ENCODE data around the gene MACROD2.

Gene MACROD2

GRCh38 chr20:14885661-14886060 lies 890.3 kb downstream of the MACROD2 start:
- no peak for ATAC-seq
- TF ChIP-seq ARNTL (CRISPR knock-in tag; IDR thresholded peaks at IDR 0.05; ENCODE audit: borderline replicate concordance, low read depth): no peak
- TF ChIP-seq TOX (CRISPR knock-in tag; IDR thresholded peaks at IDR 0.05; ENCODE audit: borderline replicate concordance): no peak
- no peak for TF ChIP-seq POU6F1 (CRISPR knock-in tag; IDR thresholded peaks at IDR 0.05; ENCODE audit: borderline replicate concordance, low read depth)
- no peak for TF ChIP-seq ISL1 (CRISPR knock-in tag; IDR thresholded peaks at IDR 0.05)
- TF ChIP-seq ZC3H10 (CRISPR knock-in tag; IDR thresholded peaks at IDR 0.05): no peak
- TF ChIP-seq ZNF70 (CRISPR knock-in tag; IDR thresholded peaks at IDR 0.05): no peak
- TF ChIP-seq, protein P1, sequence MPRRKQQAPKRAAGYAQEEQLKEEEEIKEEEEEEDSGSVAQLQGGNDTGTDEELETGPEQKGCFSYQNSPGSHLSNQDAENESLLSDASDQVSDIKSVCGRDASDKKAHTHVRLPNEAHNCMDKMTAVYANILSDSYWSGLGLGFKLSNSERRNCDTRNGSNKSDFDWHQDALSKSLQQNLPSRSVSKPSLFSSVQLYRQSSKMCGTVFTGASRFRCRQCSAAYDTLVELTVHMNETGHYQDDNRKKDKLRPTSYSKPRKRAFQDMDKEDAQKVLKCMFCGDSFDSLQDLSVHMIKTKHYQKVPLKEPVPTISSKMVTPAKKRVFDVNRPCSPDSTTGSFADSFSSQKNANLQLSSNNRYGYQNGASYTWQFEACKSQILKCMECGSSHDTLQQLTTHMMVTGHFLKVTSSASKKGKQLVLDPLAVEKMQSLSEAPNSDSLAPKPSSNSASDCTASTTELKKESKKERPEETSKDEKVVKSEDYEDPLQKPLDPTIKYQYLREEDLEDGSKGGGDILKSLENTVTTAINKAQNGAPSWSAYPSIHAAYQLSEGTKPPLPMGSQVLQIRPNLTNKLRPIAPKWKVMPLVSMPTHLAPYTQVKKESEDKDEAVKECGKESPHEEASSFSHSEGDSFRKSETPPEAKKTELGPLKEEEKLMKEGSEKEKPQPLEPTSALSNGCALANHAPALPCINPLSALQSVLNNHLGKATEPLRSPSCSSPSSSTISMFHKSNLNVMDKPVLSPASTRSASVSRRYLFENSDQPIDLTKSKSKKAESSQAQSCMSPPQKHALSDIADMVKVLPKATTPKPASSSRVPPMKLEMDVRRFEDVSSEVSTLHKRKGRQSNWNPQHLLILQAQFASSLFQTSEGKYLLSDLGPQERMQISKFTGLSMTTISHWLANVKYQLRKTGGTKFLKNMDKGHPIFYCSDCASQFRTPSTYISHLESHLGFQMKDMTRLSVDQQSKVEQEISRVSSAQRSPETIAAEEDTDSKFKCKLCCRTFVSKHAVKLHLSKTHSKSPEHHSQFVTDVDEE (CRISPR knock-in tag; IDR thresholded peaks at IDR 0.05): no peak
- no peak for TF ChIP-seq ZFP3 (CRISPR knock-in tag; IDR thresholded peaks at IDR 0.05)
- no peak for TF ChIP-seq SNAI2 (CRISPR knock-in tag; IDR thresholded peaks at IDR 0.05)

DNA sequence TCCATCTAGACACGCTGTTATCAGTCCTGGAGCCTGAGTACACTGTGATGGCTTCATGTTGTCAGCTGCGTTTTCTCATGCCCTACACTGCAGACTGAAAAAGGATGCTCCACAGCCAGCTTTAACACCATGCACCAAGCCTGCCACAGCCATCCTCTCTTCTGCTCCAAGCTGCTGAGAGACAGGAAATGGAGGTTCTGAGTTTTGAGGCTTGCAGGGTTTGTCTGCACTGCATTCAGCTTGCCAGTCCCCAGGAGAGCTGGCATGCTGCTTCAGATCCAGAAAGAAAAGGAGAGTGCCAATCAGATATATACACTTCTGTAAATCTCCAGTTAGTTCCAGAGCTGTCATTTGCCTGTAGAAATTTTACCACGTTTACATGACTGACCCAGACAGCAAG lies 892.8 kb downstream of the MACROD2 start:
- ATAC-seq: peak; percentile 82
- no peak for TF ChIP-seq ESRRG (CRISPR knock-in tag; IDR thresholded peaks at IDR 0.05)
- TF ChIP-seq GLIS3 (CRISPR knock-in tag; IDR thresholded peaks at IDR 0.05): no peak
- no peak for TF ChIP-seq CSDC2 (CRISPR knock-in tag; IDR thresholded peaks at IDR 0.05)
- TF ChIP-seq OSR1 (CRISPR knock-in tag; IDR thresholded peaks at IDR 0.05): no peak
- no peak for TF ChIP-seq POU6F1 (CRISPR knock-in tag; IDR thresholded peaks at IDR 0.05; ENCODE audit: borderline replicate concordance, low read depth)
- TF ChIP-seq ARNTL (CRISPR knock-in tag; IDR thresholded peaks at IDR 0.05; ENCODE audit: borderline replicate concordance, low read depth): no peak
- TF ChIP-seq ZNF70 (CRISPR knock-in tag; IDR thresholded peaks at IDR 0.05): no peak
- TF ChIP-seq, protein P1 (CRISPR knock-in tag; IDR thresholded peaks at IDR 0.05): 0 out of 2 replicates have a peak, but pooled peaks have one; percentile 53
- TF ChIP-seq, protein P2, sequence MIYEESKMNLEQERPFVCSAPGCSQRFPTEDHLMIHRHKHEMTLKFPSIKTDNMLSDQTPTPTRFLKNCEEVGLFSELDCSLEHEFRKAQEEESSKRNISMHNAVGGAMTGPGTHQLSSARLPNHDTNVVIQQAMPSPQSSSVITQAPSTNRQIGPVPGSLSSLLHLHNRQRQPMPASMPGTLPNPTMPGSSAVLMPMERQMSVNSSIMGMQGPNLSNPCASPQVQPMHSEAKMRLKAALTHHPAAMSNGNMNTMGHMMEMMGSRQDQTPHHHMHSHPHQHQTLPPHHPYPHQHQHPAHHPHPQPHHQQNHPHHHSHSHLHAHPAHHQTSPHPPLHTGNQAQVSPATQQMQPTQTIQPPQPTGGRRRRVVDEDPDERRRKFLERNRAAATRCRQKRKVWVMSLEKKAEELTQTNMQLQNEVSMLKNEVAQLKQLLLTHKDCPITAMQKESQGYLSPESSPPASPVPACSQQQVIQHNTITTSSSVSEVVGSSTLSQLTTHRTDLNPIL (CRISPR knock-in tag; IDR thresholded peaks at IDR 0.05; ENCODE audit: low read depth): no peak
- TF ChIP-seq ZC3H10 (CRISPR knock-in tag; IDR thresholded peaks at IDR 0.05): no peak
- no peak for TF ChIP-seq PATZ1 (CRISPR knock-in tag; IDR thresholded peaks at IDR 0.05; ENCODE audit: borderline replicate concordance)
- TF ChIP-seq CSRNP3 (CRISPR knock-in tag; IDR thresholded peaks at IDR 0.05): no peak
- TF ChIP-seq ISL1 (CRISPR knock-in tag; IDR thresholded peaks at IDR 0.05): peak; percentile 14; the same call in 1 of the 2 replicates
- no peak for TF ChIP-seq RARB (CRISPR knock-in tag; IDR thresholded peaks at IDR 0.05)
- no peak for TF ChIP-seq BACH2 (CRISPR knock-in tag; IDR thresholded peaks at IDR 0.05; ENCODE audit: borderline replicate concordance)
- TF ChIP-seq ZNF565 (CRISPR knock-in tag; conservative IDR thresholded peaks at IDR 0.05; ENCODE audit: low read depth): no peak
